HL-60 (cell line): ENCODE results near the gene USP47.

ENCODE experiments used
- DNase-seq, 2 experiments: peaks; one replicate each; pipeline ENCODE4 v3.0.0-alpha.2; 2010 to 2020; ENCODE audit warnings: low read depth in 1 of 2, low spot score in 1 of 2
- H3K27ac ChIP-seq: fragments of 250-450 bp; sonication (Bioruptor Pico); replicated peaks from 2 replicates; pipeline ENCODE4 v1.5.1; 2020; ENCODE audit warnings: mild to moderate bottlenecking, moderate library complexity
- H3K27me3 ChIP-seq: fragments of 250-450 bp; sonication (Bioruptor Pico); 2 replicates; pipeline ENCODE4 v1.5.1; 2021; ENCODE audit warnings: mild to moderate bottlenecking, moderate library complexity; ENCODE audit not compliant: insufficient read depth, poor library complexity, severe bottlenecking
- H3K4me3 ChIP-seq: replicated peaks from 2 replicates; pipeline ENCODE4 v1.5.1; 2011; ENCODE audit warnings: mild to moderate bottlenecking, control low read depth, low read length; ENCODE audit not compliant: insufficient read depth
- GABPA ChIP-seq: IDR thresholded peaks from 2 replicates; pipeline ENCODE4 v1.6.1; 2012; ENCODE audit warnings: low read depth
- POLR2AphosphoS5 ChIP-seq: IDR thresholded peaks from 2 replicates; pipeline ENCODE4 v1.6.1; 2012; ENCODE audit warnings: low read depth
- SPI1 ChIP-seq: IDR thresholded peaks from 2 replicates; pipeline ENCODE4 v1.6.1; 2012; ENCODE audit warnings: low read depth, mild to moderate bottlenecking, borderline replicate concordance
- TF ChIP-seq, protein P1 (sequence below): IDR thresholded peaks from 2 replicates; pipeline ENCODE4 v1.6.1; 2012; ENCODE audit warnings: low read depth; ENCODE audit not compliant: insufficient replicate concordance
- TF ChIP-seq, protein P2 (sequence below): IDR thresholded peaks from one replicate; pipeline ENCODE4 v1.5.1; 2011; ENCODE audit warnings: low read length, control low read depth, inconsistent platforms; ENCODE audit not compliant: insufficient read depth

The USP47 gene

DNA sequence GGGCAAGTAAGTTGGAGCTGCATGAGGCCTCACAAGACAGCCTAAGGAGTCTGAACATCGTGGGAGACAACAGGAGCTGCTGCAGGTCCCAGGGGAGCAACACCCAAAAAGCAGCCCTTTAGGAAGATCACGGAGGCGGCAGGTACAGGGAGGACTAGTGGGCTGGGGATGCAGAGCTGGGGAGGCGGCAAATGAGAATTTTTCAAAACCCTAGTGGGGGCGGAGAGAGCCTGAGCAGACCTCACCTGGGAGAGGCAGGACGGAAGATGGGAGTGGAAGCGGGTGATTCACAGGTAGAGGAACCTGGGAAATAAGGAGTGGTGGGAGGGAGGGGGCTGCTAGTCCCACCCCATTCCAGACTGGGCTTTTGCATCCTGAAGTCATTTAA is 124.6 kb downstream of the USP47 start:
- Histone ChIP-seq H3K27me3 (no peaks in the 10 kb centered on the region), H3K27ac (no peak overlapping the region), H3K4me3 (no peak overlapping the region)
- DNase-seq, result no peak
- TF ChIP-seq, protein P1, sequence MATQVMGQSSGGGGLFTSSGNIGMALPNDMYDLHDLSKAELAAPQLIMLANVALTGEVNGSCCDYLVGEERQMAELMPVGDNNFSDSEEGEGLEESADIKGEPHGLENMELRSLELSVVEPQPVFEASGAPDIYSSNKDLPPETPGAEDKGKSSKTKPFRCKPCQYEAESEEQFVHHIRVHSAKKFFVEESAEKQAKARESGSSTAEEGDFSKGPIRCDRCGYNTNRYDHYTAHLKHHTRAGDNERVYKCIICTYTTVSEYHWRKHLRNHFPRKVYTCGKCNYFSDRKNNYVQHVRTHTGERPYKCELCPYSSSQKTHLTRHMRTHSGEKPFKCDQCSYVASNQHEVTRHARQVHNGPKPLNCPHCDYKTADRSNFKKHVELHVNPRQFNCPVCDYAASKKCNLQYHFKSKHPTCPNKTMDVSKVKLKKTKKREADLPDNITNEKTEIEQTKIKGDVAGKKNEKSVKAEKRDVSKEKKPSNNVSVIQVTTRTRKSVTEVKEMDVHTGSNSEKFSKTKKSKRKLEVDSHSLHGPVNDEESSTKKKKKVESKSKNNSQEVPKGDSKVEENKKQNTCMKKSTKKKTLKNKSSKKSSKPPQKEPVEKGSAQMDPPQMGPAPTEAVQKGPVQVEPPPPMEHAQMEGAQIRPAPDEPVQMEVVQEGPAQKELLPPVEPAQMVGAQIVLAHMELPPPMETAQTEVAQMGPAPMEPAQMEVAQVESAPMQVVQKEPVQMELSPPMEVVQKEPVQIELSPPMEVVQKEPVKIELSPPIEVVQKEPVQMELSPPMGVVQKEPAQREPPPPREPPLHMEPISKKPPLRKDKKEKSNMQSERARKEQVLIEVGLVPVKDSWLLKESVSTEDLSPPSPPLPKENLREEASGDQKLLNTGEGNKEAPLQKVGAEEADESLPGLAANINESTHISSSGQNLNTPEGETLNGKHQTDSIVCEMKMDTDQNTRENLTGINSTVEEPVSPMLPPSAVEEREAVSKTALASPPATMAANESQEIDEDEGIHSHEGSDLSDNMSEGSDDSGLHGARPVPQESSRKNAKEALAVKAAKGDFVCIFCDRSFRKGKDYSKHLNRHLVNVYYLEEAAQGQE, result no peak
- TF ChIP-seq SPI1 (no peak), POLR2AphosphoS5 (no peak), GABPA (no peak)
- TF ChIP-seq, protein P2, sequence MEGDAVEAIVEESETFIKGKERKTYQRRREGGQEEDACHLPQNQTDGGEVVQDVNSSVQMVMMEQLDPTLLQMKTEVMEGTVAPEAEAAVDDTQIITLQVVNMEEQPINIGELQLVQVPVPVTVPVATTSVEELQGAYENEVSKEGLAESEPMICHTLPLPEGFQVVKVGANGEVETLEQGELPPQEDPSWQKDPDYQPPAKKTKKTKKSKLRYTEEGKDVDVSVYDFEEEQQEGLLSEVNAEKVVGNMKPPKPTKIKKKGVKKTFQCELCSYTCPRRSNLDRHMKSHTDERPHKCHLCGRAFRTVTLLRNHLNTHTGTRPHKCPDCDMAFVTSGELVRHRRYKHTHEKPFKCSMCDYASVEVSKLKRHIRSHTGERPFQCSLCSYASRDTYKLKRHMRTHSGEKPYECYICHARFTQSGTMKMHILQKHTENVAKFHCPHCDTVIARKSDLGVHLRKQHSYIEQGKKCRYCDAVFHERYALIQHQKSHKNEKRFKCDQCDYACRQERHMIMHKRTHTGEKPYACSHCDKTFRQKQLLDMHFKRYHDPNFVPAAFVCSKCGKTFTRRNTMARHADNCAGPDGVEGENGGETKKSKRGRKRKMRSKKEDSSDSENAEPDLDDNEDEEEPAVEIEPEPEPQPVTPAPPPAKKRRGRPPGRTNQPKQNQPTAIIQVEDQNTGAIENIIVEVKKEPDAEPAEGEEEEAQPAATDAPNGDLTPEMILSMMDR, result no peak

DNA sequence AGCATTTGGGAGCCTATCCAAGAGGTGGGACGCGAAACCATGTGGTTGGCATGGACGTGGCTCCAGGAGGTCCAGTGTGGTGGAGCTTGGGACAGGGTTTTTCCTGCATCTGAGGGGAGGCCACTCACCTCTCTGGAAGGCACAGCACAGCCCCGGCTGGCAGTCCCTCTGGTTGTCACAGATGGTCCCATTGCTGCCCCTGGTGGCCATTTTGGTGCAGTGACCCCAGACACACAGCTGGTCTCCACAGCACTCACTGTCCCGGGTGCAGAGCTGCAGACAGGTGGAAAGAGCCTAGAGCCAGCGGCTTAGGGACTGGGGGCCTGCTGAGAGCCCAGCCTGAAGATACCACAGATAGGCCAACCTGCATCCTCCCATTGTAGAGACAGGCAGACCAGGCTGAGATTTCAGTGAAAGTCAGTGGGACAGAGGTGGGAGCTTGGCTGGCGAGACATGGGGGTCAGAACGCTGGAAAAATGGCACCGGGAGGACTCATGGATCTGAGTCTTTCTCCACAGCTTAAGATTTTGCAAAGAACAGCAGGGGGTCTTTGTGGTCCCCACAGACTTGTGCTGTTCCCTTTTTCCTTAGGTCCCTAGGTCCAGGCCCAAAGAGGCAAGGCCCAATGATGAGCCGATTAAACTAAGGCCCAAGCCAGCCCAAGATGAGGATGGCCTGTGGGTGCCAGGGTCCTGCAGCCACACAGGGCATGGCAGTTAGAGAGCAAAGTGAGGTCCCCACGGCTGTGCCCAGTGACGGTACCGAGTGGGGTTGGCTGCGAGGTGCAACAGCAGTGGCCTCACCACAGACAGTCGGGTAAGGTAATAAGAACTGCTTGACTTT is 125.3 kb downstream of the USP47 start:
- no peak overlapping the region for H3K27ac ChIP-seq
- no peak overlapping the region for H3K4me3 ChIP-seq
- peak; percentile 17 to 69 for DNase-seq
- TF ChIP-seq, protein P2, result peak; percentile 84
- TF ChIP-seq, protein P1, result no peak
- H3K27me3 ChIP-seq, result no peaks in the 10 kb centered on the region

DNA sequence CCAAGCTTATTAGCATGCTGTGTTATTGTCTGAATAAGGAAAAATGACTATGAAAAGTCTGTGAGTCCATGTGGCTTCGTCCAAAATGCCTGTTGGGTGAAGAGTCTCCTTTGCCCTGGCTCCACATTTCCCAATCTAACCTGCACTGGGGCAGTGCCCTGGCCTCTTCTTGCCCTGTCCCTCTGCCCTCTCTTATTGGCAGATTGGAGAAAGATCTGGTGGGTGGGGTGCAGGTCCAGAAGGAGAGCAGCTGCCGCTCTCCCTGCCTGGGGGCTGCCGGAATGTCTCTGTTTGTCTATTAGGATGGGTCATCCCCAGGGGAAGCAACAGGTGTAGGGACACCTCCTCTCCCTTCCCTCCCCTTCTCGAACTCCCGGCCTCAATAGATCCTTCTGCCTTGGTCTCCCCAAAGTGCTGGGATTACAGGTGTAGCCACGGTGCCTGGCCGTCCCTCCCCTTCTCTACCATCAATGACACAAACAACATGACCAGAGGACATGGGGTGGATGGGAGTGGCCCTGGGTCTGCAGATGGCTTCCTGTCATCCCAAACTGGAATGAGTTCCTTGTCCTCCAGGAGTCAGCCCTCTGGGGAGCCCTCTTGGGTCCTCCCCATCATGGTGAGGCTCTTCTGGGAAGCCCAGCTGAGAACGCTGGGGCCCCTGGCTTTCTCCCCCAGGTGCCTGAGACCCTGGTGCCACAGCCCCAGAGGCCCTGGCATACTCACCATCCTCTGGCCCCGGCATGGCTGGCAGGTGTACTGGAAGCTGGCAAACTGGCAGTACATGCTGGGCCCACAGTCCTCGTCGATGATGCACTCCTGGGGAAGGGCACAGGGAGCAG is 126.1 kb downstream of the USP47 start:
- Histone ChIP-seq H3K27ac (no peak overlapping the region), H3K4me3 (no peak overlapping the region), H3K27me3 (no peaks in the 10 kb centered on the region)
- TF ChIP-seq SPI1 (no peak), POLR2AphosphoS5 (no peak), GABPA (no peak)
- TF ChIP-seq, protein P2, result no peak
- TF ChIP-seq, protein P1, result no peak
- DNase-seq, result no peak
